HG03039 (cell line): ENCODE data around the gene ANKS1B.

Experiments used
- ATAC-seq: cut with Tn5 transposase; IDR thresholded peaks from one replicate; pipeline ENCODE4 v1.9.1; 2021; ENCODE audit warnings: mild to moderate bottlenecking, moderate library complexity; ENCODE audit not compliant: unreplicated experiment

The ANKS1B gene

DNA sequence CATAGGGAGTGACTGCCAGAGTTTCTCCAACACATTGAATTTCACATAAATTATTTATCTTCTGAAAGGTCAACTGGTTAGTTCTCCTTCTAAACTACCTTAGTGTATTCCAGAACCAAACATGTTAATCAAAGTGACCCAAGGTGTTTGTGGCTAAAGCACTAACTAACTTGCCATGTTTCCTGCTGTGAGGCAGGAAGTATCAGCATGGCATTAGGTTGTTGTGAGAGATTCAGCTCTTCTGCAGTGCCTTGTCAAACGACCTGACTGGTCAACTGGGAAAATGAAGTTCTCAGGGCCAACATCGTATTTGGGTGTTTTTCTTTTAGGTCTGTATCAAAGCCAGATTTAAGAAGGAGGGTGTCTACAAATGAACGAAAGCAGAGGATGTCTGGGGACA lies 891.6 kb downstream of the ANKS1B start:
- ATAC-seq, result no peak

DNA sequence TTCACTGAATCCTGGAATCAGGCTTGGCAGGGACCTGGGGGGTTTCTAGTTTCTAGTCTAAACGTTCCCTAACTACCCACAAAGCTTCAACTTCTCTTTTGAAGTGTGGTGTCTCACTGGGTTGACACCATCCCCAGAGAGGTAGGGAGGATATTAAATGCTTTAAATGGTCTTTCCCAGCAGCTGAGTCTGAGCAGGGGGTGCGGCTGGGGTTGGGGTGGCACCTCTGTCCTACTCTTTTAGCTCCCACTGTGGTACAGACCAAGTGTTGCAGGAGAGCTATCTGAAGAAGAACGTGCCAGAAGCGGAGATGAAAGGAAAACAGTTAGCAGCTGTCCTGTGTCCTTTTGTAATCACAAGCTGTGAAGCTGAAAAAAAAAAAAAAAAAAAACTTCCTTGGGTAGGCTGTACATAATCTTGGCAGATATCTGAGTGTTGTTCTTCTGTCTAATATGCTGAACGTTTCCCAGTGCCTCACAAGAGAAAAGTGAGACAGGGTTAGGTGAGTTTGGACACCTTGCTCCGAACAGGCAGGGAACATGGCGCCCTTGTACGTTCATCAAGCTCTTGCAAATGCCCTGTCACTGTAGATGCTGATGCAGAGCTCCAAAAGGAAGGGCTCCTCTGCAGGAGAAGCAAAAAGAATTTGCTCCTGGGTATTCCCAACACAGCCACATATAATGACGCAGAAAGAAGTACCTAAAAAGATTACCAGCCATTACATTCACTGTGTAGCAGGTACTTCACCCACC lies 892.5 kb downstream of the ANKS1B start:
- no peak for ATAC-seq

DNA sequence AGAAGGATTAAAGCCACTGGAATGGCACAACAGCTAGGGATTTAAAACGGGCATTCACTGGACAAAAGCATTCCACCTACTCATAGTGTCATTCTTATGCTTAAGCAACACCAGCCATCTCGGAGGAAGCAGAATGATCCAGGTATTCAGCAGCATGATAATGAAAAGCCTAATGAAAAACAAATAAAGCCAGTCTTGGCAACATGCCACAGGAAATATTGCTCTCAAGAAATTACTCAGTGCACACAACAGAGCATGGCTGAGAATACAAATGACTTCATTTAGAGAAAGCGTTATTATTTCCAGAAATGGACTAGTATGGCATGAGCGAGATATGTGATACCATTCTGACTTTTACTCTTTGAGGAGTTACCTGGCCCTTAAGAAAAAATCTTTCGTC lies 897.5 kb downstream of the ANKS1B start:
- no peak for ATAC-seq

- no peak for ATAC-seq
Observed at GRCh38 chr12:99079811-99080210, 904.9 kb downstream of the ANKS1B start.

- ATAC-seq, result no peak
Observed at GRCh38 chr12:99068993-99069747, 915.6 kb downstream of the ANKS1B start.

GRCh38 chr12:99067171-99067785 lies 917.5 kb downstream of the ANKS1B start:
- no peak for ATAC-seq

DNA sequence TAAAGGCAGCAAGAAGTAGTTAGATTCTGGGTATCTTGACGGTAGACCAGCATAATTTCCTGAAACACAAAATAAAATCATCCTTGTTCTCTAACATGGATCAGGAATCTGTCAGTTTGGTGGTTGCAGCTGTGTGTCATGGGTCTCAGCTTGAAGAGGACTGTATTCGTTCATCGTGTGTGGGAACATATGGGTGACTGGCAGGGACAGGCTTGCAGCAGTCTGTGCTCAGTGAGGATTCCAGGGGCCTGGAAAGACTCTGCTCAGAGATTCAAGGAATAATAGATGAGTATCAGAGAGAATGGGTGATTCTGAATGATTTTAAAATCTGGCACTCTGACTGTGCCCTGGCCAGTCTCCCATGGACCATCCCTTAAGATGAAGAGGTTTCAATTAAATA lies 918.0 kb downstream of the ANKS1B start:
- ATAC-seq, result no peak

GRCh38 chr12:99063182-99063581 lies 921.6 kb downstream of the ANKS1B start:
- no peak for ATAC-seq

GRCh38 chr12:99059824-99060511 lies 924.8 kb downstream of the ANKS1B start:
- ATAC-seq, result no peak

GRCh38 chr12:99057670-99058069 lies 927.1 kb downstream of the ANKS1B start:
- no peak for ATAC-seq

GRCh38 chr12:99056186-99056585 lies 928.5 kb downstream of the ANKS1B start:
- no peak for ATAC-seq

DNA sequence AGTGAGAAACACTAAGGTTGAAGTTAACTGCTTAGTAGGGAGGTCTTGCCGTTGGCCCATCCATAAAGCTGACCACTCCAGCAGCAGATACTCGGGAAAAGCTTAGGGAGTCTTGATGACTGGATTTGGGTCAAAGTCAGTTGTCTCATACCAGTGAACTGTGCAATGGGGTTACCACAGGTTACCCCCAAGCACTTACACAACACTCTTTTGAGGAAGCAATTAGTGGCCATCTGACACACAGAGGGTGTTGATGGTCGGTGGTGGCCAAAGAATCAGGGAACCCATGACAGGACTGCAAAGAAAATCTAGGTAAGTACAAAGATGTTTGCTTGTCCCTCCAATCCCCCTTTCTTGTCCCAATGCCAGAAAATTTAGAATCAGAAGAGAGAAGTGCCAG lies 929.4 kb downstream of the ANKS1B start:
- no peak for ATAC-seq

DNA sequence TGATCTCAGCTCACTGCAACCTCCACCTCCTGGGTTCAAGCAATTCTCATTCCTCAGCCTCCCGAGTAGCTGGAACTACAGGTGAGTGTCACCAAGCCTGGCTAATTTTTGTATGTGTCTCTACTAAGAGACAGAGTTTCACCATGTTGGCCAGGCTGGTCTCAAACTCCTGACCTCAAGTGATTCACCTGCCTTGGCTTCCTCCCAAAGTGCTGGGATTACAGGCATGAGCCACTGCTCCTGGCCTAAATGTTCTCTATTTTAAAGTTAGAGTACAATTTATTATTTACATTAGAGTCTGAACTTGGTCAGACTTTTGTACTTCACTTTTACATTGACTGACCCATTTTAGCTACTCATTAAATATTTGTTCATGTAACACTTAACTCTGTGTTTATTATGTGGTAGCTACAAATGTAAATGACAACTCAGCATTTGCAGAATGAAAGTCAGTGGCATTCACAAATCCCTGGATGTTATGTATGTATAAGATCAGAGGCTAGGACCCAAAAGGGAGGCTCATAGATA lies 930.1 kb downstream of the ANKS1B start:
- ATAC-seq, result no peak

DNA sequence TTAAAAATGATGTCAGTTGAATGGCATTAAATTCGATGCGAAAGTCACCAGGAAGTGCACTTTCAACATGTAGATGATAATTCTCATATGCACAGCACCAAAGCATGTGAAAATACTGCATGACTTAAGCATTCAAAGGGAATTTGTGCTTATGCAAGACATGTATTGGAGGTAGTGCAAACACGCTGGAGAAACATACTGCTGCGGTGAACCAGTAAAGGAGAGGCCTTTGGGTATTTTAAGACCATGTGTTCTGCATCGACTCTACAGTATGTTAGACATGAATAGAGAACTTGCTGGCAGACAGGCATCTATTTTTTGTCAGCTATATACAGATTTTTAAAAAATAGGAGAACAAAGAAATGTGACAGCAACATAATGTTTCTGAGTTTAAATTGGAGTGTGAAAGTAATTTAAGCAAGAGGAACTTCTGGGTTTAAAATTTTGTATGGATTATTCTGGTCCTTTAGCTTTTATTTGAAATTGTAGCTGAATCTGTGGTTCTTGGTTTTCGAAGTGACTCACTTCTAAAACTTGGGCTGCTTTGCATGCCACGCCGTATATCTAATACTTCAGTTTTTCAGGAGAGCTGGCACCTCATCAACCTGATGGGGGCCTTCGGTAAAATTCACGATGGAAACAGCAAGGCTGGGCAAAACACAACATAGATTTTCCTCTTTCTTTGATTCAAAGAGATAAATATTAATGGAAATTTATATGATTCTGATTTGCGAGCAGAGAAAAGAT lies 930.9 kb downstream of the ANKS1B start:
- ATAC-seq, result no peak

DNA sequence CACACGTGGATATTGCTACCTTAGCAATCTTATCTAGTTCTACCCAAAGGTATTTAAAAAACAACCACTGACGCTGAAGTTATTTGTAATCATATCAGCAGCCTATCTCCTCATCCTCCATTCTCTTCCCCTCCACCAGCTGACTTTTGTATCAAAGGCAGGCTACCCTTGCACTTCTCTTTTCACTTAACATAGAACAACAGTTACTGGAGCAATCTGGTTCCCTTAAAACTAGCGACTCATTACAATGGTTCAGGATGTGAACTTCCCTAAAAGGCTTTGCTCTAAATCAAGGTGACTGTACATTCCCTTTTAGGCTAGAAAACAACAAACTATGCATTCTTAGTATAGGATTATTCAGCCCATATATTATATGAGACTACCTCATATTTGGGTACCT lies 935.0 kb downstream of the ANKS1B start:
- no peak for ATAC-seq

GRCh38 chr12:99045158-99045557 lies 939.6 kb downstream of the ANKS1B start:
- ATAC-seq, result no peak

- no peak for ATAC-seq
Observed at GRCh38 chr12:99043319-99043914, 941.3 kb downstream of the ANKS1B start.

DNA sequence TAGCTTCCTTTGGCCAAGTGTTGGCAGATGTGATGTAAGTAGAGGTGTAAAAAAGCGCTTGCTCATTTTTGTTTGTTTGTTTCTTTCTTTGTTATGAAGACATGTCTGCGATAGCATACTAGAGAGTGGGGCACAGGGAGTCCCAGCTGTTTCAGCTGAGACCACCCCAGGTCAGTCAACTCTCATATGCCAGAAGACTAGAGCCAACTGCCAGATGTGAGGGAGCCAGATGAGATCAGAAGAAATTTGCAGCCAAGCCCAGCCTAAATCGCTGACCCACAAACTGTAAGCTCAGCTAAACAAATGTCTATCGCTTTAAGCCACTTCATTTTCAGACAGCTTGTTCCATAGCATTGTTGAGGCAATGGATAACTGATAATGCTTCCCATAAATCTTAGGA lies 942.5 kb downstream of the ANKS1B start:
- ATAC-seq, result no peak

GRCh38 chr12:99039367-99040120 lies 945.2 kb downstream of the ANKS1B start:
- no peak for ATAC-seq
